Stimulated activated CD8-positive, alpha-beta memory T cell treated with anti-CD3 and anti-CD28 coated beads, Interleukin-12 subunit alpha, Interleukin-12 subunit beta, amount 100 ng/mL, for 24 hours (primary cell): ENCODE results near the gene AUH.

Experiments
- DNase-seq: peaks from one replicate; pipeline ENCODE4 v3.0.0-alpha.2; 2020; ENCODE audit errors: extremely low read depth

AUH gene

GRCh38 chr9:91296354-91296753 is 65.4 kb downstream of the AUH start:
- no peak for DNase-seq

GRCh38 chr9:91295357-91295756 is 66.4 kb downstream of the AUH start:
- DNase-seq = no peak

GRCh38 chr9:91291866-91292265 is 69.9 kb downstream of the AUH start:
- DNase-seq = no peak

- DNase-seq = no peak
Observed at GRCh38 chr9:91289244-91289643, 72.5 kb downstream of the AUH start.

GRCh38 chr9:91285729-91286353 is 75.9 kb downstream of the AUH start:
- DNase-seq = no peak

GRCh38 chr9:91282292-91282691 is 79.4 kb downstream of the AUH start:
- no peak for DNase-seq

- DNase-seq = no peak
Observed at GRCh38 chr9:91279296-91280204, 82.2 kb downstream of the AUH start.

GRCh38 chr9:91276513-91276912 is 85.2 kb downstream of the AUH start:
- no peak for DNase-seq

- DNase-seq = no peak
Observed at GRCh38 chr9:91275655-91276054, 86.1 kb downstream of the AUH start.

- no peak for DNase-seq
Observed at GRCh38 chr9:91274949-91275492, 86.7 kb downstream of the AUH start.

GRCh38 chr9:91273853-91274552 is 87.7 kb downstream of the AUH start:
- DNase-seq = no peak

GRCh38 chr9:91271156-91271555 is 90.6 kb downstream of the AUH start:
- DNase-seq = no peak

GRCh38 chr9:91269907-91270491 is 91.7 kb downstream of the AUH start:
- no peak for DNase-seq

- no peak for DNase-seq
Observed at GRCh38 chr9:91266448-91266847, 95.3 kb downstream of the AUH start.

GRCh38 chr9:91265514-91265913 is 96.2 kb downstream of the AUH start:
- DNase-seq = no peak

- DNase-seq = no peak
Observed at GRCh38 chr9:91261417-91261816, 100.3 kb downstream of the AUH start.

- no peak for DNase-seq
Observed at GRCh38 chr9:91259162-91259561, 102.6 kb downstream of the AUH start.

GRCh38 chr9:91258451-91258850 is 103.3 kb downstream of the AUH start:
- DNase-seq = no peak

- DNase-seq = no peak
Observed at GRCh38 chr9:91256235-91256634, 105.5 kb downstream of the AUH start.

- DNase-seq = no peak
Observed at GRCh38 chr9:91255327-91255726, 106.4 kb downstream of the AUH start.

GRCh38 chr9:91253488-91253887 is 108.2 kb downstream of the AUH start:
- no peak for DNase-seq

GRCh38 chr9:91248707-91249106 is 113.0 kb downstream of the AUH start:
- no peak for DNase-seq
